GM12872 (cell line): ENCODE results near the gene BCAM.

Experiments
- TF ChIP-seq, protein P1 (sequence below): IDR thresholded peaks from 3 replicates; pipeline ENCODE4 v1.5.1; 2011; ENCODE audit warnings: low read depth, mild to moderate bottlenecking, low read length, moderate library complexity; ENCODE audit not compliant: insufficient read depth

Gene BCAM

DNA sequence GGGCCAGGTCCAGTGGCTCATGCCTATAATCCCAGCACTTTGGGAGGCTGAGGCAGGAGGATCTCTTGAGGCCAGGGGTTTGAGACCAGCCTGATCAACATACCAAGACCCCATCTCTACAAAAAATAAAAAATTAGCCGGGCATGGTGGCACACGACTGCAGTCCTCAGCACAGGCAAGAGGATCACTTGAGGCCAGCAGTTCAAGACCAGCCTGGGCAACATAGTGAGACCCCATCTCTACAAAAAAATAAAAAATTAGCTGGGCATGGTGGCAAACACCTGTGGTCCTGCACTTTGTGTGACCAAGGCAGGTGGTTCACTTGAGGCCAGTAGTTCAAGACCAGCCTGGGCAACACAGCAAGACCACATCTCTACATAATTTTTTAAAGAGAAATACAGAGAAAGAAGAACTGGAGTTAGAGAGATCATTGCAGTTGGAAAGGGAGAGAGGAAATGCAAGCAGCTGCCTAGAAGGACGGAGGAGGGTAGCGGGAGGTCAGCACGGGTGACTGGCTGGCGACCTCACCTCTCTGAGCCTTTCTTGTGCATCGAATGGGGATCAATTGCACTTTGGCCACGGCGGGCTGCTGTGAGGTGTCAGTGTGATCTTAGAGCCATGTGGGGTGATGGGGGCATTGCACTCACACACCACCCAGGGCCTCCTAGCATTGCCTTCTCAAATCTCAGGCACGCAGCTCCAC lies 13.9 kb downstream of the BCAM start:
- TF ChIP-seq, protein P1, sequence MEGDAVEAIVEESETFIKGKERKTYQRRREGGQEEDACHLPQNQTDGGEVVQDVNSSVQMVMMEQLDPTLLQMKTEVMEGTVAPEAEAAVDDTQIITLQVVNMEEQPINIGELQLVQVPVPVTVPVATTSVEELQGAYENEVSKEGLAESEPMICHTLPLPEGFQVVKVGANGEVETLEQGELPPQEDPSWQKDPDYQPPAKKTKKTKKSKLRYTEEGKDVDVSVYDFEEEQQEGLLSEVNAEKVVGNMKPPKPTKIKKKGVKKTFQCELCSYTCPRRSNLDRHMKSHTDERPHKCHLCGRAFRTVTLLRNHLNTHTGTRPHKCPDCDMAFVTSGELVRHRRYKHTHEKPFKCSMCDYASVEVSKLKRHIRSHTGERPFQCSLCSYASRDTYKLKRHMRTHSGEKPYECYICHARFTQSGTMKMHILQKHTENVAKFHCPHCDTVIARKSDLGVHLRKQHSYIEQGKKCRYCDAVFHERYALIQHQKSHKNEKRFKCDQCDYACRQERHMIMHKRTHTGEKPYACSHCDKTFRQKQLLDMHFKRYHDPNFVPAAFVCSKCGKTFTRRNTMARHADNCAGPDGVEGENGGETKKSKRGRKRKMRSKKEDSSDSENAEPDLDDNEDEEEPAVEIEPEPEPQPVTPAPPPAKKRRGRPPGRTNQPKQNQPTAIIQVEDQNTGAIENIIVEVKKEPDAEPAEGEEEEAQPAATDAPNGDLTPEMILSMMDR, result no peak

DNA sequence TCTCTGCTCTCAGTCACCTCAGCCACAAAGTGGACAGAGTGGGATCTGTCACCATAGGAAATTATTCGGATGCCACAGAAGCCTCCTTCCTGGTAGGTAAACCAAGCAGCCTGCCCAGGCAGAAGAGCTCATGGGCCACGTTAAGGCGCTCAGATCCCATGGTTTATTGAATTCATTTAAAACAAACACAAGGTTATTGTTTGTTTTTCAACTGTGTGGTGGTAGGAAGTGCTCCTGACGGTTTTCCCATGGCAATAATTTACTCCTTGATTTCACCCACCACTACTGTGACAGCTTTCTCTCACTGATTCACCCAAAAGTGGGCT lies 14.4 kb downstream of the BCAM start:
- TF ChIP-seq, protein P1, result no peak

DNA sequence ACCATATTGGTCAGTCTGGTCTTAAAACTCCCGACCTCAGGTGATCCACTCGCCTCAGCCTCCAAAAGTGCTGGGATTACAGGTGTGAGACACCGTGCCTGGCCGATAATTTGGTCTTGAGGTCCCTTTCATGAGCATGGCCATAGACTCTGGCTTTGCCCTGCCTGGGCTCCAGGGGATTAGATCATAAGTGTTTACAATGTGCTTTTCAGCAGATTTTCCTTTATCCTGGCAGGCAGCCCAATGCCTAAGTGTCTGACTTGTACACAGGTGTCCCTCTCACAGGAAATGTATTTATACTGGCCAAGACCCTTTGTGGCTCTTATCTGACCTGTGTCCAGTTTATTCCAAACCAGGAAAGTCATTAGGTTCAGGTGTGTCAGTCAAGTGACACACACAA lies 15.9 kb downstream of the BCAM start:
- TF ChIP-seq, protein P1, result no peak

DNA sequence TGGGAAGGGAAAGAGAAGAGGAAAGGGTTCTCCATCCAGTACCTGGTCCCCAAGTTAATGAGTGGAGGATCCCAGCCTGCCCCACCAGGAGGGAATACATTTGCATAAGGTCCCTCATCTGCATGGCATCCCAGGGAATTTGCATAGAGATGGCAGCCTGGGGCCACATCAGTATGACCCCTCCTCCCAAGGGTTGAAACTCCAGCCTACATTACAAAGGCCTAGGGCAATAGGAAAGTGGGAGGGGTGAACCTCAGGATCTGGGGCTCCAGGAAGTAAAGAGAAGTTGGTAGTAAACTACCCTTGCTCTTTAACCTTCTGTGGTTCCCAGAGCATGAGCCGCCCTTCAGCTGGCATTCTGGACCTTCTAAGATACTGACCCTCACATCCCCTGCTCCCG lies 30.4 kb downstream of the BCAM start:
- TF ChIP-seq, protein P1, result no peak

DNA sequence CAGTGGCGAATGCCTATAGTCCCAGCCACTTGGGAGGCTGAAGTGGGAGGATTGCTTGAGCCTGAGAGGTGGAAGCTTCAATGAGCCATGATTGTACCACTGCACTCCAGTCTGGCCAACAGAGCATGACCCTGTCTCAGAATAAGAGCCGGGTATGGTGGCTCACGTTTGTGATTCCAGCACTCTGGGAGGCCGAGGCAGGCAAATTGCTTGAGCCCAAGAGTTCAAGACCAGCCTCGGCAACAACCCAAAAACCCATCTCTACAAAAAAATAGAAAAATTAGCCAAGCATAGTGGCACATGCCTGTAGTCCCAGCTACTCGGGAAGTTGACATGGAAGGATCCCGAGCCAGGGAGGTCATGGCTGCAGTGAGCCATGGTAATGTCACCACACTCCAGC lies 31.9 kb downstream of the BCAM start:
- TF ChIP-seq, protein P1, result no peak

DNA sequence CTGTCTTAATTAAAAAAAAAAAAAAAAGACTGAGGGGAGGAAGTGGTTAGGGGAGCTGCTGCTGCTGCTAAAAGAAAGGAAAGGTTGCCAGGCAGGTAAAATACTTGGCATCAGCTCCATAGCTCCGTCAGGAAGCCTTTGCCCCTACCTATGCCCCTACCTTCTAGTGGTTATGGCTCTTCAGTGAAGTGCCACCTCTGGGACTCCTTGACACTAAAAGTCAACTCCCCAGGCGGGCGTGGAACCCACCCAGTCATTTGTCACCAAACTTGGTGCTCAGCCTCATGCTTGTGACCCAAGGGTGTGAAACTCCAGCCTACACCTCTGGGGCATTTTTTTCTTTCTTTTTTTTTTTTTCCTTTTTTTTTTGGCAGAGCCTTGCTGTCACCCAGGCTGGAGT lies 32.3 kb downstream of the BCAM start:
- TF ChIP-seq, protein P1, result no peak

DNA sequence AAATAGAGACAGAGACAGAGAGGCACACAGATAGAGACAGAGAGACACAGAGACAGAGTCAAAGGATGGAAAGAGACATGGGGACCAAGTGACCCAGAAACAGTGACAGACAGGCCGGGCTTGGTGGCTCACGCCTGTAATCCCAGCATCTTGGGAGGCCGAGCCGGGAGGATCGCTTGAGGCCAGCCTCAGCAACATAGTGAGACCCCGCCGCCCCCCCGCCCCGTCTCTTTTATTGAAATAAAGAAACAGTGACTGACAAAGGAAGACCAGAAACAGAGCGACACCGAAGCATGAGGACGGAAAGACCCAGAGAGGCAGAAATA lies 36.3 kb downstream of the BCAM start:
- TF ChIP-seq, protein P1, result no peak
